Hematopoietic multipotent progenitor cell treated with erythropoietin and hydrocortisone succinate and interleukin-3 and kit ligand, for 17 days (in vitro differentiated cells): ENCODE results near the gene DPYSL5.
"Not testable (repeated sequence)": the region's sequence is repeated elsewhere in the genome, so short reads cannot be mapped to it uniquely, and the experiment has no call there.

ENCODE experiments used
- DNase-seq: peaks from one replicate; pipeline ENCODE4 v3.0.0-alpha.2; 2015; ENCODE audit warnings: low spot score

Gene DPYSL5

DNA sequence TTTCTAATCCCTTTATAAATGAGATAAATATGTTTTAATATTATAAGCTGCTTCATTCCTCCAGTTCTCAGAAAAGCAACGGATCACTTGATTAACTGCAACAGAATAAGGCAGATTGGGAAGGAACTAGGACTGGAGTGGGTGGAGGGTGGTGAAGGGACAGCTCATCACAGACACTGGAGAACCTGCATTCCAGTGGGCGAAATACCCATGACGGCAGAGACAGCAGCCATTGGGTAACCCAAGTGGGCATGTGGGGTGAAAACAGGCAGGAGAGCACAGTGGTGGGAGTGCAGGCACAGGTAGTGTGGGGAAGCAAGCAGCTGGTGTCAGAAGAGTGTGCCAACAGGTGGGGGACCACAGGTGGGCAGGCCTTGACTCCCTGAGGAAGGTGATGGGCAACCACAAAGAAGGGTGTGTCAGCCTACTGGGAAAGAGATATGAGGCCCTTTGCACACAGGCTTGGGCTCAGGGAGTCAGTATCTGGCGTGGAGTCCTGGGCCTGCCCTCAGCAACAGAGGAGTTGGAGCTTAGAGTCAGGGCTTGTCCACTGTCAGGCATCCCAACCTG, 27.2 kb downstream of the DPYSL5 start:
- no peak for DNase-seq

DNA sequence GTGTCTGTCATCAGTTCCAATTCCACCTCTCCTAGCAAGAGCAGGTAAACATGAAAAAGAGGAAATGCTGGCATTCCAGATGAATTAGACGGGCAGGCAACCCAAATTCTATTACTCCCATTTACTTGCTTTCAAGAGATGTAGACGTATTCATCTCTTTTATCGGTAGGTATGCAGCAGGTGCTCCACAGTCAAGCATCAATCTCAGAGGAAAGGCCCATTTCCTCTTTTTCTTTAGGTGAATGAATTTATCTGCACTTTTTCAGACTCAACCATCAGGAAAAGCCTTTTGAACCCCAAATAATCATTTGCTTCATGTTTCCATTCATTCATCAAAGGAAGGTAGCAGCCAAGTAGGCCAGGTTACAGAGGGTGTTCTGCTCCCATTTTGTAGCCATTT, 27.9 kb downstream of the DPYSL5 start:
- DNase-seq = no peak

DNA sequence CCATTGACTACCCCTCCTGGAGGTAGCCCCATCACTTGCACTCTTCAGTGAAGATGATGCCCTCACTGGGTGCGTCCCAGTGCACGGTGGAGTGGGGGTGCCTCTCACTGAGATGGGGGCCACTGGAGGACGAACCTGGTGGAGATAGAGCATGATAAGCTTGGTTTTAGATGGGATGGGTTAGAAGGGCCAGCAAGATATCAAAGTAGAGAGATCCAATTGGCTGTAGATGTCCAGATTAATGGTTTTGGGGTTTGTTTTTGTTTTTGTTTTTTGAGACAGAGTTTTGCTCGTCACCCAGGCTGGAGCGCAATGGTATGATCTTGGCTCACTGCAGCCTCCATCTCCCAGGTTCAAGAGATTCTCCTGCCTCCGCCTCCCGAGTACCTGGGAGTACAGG, 28.3 kb downstream of the DPYSL5 start:
- DNase-seq = no peak

DNA sequence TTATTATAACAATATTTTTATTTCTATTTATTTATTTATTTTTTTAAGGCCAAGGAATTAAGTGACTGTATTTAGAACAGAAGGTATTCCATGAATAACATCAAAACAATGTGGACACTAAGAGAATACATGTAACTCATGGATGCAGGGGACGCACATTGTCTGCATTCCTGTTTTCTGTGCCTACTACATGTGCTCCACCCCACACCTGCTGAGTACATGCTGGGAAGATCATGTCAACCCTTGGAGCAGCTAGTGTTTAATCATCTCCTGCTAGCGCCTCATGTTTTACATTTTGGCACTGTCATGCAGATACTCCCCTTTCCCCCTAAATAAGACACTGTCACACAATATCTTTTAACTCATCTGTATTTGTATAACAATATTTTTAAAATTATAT, 29.3 kb downstream of the DPYSL5 start:
- DNase-seq = no peak

DNA sequence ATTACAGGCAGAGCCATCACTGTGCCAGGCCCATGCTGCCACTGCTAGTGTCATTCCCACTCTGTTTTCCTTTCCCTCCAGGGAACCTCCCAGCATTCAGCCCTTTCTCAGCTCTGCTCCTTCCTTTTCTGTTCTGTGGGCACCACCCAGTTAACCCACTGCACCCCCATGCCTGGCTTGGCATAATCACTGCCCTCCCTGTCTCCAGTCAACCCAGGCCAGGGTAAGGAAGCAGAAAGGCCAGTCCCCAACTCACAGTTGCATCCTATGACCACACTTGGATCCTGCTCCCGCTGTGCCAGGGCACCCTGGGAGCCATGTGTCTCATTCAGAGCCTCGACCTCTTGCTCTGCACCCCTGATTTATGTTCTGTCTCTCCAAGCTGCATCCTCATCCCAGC, 32.2 kb downstream of the DPYSL5 start:
- no peak for DNase-seq

DNA sequence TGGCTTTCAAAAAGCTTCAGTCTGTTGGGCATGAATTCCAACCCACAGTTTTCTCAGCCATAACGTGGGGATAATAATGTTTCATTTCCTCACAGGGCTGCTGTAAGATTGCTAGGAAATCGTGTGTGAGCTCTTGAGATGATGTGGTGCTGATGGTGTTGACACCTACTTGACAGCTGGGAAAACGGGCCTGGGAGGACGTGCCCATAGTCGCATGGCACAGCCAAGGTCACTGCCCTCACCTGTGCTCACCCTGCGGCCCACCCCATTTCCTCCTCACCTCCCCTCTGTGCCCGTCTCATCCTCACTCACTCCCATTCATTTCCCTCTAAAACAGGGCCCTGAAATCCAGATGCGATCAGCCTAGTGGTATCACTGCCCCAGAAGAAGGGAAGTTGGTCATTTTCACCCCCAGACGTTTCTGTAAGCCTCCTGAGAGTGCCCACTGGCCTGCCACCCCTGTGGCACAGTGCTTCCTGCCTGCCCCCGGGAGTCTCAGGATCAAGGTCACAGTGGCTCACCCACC, 33.0 kb downstream of the DPYSL5 start:
- DNase-seq = no peak

DNA sequence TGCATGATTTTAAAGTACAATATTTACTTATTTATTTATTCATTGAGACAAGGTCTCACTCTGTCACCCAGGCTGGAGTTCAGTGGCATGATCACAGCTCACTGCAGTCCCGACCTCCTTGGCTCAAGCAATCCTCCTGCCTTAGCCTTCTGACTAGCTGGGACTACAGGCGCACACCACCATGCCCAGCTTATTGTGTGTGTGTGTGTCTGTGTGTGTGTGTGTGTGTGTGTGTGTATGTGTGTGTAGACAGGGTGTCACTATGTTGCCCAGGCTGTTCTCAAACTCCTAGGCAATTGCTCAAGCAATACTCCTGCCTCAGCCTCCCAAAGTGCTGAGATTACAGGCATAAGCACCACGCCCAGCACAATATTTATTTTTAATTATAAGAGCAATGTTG, 34.3 kb downstream of the DPYSL5 start:
- not testable (repeated sequence) for DNase-seq

DNA sequence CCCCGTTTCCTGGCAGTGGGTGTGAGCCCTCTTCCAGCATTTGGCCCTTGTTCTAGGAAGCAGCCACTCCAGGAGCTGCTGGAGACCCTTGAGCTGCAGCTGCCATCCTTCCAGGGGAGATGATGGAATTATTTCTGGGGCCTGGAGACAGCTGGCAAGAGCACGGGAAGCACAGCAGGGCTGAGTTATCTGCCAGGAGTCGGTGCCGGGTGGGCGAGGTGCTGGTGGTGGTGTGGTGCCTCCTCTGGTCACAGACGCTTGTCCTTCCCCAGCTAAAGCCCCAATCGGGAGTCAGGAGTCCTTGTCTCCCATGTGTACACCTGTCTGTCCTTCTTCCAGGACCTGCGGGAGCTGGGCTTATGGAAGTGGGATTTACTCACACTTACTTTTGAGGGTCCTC, 36.0 kb downstream of the DPYSL5 start:
- no peak for DNase-seq

DNA sequence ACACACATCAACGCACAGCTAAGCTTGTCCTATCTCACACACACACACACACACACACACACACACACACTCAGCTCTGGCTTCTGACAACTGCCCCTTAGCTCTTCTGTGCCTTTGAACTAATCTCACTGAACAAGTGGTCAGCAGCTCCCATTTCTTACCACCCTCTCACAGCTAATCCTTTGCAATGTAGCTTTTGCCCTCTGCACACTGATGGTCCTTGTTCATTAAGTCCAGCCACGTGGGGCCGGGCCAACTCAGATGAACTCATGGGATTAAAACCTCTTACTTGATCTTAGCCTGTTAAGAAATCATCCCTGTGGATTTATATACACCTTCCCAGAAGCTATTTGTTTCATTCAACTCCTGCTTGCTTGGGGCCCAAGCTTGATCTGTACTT, 36.6 kb downstream of the DPYSL5 start:
- no peak for DNase-seq

DNA sequence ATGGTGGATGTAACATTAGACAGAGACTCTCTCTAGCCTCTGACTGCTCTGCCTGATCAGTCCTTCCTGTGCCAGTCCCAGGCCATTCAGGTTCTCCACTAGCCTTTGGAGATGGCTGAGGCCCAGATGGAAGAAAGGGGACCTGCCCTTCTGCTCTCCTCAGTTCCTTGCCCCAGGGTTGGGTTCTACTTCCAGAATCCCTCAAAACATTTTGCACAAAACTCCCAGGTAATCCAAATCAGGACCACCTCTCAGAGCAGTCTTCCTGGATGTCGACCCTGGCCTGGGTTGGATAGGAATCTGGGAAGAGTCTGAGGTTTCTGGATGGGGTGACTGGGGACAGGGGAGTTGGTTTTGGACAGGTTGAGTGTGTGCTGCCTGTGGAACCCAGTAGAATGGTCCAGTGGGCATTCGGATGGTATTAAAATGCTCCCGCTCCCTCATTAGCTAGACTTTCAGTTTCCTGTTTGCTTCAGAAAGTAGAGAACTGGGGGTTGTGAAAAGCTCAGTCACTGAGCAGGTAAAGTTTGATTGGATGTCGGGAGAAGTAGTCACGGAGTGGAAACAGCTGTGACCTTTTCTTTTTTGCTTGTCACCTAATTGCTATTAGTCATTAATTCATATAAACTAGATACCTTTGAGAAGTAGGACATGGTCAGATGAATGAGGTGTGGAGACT, 37.9 kb downstream of the DPYSL5 start:
- no peak for DNase-seq

DNA sequence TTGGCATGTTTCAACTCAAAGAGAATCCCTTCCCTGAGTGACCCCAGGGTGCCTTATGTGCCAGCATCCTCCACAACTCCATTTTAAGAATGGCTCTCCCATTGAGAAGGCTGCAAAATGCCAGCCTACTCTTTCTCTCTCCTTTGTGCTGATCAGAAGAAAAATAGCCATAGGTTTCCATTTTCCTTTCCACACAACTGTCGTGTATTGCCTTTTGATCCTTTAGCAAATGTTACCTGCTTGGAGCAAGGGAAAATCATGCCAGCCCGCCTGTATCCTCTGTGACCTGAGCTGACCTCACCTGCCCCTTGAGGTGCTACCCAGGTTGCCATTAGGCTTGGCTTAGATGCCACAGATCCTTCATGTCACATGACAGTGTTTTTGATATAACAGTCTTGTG, 38.8 kb downstream of the DPYSL5 start:
- no peak for DNase-seq

DNA sequence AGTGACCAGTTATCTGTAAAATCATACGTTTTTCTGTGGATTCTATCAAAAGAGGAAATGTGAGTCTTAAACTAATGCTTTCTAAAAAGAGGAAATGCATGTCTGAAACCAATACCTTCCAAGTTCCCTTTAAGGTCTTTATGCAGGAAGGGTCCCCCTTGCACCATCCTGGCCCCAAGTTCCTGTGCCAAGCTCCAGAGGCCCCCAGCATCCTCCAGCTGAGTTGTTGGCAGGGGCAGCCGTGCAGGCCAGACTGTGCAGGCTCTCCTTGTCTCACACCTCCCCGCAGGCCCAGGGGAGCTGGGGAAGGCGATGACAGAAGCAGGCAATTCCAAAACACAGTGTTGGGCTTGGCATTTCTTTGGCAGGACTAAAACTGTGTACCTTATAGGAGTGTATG, 39.2 kb downstream of the DPYSL5 start:
- DNase-seq = no peak

DNA sequence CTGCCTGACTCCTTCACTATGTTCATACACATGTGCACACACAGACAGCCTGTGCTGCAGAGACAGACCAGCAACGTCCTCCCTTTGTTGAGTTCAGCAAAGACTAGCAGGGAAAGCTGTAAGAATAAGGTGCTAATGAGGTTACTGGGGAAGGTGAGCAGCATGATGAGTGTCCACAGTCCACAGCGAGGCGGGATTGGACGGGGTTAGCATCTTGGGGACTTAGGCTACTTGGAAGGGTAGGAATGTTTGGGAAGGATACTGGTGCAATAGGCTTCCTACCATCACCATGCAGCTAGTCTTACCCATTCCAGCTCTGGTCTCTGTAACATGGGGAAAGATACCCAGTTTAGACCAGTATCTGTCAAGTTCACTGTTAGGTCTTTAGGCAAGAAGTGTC, 41.9 kb downstream of the DPYSL5 start:
- DNase-seq = no peak

DNA sequence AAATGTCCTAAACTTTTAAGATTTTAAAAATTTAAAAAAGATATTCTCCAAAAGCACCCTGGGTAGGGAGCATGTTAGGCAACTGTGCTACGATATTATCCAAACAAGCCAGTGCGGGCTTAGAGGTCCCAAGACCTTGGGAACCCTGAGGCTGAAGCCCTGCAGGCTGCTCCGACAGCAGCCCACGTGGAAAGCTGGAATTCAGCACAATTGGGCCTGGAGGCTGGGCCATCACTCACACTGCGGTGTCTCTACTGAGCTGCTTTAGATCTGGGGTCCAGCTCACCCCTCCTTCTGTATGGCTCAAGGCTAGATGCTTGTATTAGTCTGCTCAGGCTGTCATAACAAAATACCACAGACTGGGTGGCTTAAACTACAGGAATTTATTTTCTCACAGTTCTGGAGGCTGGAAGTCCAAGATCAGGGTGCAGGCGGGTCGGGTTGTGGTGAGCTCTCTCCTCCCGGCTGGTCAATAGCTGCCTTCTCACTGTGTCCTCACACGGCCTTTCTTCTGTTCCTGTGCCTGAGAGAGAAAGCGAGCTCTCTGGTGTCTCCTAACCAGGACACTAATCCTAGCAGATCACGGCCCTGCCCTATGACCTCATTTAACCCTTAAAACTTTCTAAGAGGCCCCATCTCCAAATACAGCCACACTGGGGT, 42.5 kb downstream of the DPYSL5 start:
- DNase-seq = no peak

DNA sequence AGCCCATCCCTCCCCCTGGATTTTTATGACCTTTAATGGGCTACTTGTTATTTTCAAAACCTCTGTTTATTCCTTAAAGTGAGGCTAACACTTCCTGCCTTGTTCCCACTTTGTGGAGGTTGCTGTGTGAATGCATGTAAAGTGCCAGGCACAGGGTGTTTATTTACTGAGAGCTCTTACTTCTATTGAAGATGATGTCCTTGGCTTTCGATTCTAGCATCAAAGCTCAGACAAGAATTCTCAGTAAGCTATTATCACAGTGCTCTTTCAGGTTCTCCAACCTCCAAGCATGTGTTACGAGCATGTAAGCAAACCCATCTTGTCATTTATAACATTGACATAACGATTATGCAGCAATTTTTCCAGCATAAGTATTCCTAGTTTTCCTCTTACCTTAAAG, 44.2 kb downstream of the DPYSL5 start:
- no peak for DNase-seq

DNA sequence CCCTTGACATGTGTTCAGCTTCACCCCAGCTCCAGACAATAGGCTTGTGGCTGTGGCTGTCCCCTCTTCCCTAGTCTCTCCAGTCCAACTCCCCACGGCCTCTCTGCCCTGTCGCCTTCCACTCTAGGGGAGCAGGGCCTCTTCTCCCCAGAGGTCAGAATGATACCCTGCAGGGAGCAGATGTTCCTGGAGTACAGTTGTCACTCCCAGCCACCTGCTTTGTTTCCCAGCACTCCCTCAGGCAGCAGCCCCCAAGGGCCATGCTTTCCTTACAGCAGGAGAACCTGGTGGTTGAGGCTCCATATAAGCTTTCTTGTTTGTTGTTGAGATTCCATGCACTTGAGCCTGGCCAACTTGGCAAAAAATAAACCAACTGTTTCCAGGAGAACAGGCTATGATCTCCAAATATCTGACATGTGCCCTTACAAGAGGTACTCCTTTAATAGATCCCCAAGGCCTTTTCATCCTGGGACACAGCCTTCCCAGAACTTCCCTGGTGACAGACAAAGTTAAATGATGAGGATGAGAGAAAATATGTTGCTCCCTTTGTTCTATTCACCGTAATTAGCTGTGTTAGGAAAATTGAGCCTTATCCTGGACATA, 45.1 kb downstream of the DPYSL5 start:
- DNase-seq = no peak

DNA sequence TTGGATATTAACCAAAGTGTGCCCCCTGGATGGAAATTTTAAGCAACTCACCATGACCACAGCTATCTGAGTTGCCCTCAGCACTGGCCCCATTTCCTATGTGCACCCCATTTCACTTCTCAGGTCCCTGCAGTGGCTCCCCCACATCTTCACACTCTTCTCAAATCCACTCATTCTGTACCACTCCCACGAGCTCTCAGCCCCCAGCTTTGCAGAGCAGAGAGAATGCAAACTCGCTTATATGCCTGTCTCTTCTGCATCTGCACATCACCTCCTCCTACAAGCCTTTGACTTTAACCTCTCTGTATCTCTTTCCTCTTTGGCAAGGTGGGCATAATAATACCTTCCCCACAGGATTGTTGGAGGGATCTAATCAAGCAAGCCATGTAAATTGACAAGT, 46.2 kb downstream of the DPYSL5 start:
- no peak for DNase-seq

DNA sequence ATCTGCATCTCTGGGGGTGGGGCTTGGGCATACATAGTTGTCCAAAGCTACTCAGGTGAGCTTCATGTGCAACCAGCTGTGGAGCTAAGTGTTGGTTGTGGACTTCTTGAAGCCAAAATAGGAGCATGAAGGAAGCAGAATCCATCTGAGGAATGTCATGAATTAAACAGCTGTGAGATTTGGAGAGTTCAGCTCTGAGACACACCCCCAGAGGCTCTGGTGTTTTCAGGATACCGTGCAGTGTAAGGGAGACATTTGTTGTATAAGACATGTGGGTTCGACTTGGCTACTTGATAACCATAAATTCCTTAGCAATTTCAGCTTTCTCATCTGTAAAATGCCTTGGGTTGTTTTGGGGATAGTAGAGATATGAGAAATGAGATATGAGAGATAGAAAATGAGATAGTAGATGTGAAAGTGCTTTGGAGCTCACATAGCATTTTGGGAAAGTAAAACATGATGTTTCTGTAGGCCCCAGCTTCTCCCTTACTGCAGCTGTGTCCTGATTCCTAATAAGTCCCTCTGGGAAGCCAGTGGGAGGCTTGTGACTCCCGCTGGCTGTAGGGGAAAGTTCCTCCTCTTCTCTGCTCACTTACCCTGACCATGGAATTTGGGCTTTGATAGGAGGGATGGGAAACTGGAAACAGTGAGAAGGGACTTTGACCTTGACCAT, 50.0 kb downstream of the DPYSL5 start:
- DNase-seq = no peak

DNA sequence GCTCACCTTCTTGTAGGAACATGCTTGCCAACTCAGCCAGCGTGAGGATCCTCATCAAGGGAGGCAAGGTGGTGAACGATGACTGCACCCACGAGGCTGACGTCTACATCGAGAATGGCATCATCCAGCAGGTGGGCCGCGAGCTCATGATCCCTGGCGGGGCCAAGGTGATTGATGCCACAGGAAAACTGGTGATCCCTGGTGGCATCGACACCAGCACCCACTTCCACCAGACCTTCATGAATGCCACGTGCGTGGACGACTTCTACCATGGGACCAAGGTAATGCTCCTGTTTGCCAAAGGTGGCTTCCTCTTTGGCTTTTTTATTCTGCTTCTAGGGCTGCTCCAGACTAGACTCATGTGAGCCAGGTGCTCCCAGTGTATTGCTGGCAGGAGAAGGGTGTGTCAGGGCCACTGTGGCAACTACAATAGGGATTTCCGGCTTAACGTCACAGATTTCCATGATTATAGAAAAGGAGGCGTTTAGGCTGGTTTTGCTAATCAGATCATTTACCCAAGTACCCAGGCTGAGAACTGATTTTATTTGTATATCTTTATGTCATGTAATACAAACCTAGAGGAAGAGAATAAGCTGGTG, 50.6 kb downstream of the DPYSL5 start:
- no peak for DNase-seq

DNA sequence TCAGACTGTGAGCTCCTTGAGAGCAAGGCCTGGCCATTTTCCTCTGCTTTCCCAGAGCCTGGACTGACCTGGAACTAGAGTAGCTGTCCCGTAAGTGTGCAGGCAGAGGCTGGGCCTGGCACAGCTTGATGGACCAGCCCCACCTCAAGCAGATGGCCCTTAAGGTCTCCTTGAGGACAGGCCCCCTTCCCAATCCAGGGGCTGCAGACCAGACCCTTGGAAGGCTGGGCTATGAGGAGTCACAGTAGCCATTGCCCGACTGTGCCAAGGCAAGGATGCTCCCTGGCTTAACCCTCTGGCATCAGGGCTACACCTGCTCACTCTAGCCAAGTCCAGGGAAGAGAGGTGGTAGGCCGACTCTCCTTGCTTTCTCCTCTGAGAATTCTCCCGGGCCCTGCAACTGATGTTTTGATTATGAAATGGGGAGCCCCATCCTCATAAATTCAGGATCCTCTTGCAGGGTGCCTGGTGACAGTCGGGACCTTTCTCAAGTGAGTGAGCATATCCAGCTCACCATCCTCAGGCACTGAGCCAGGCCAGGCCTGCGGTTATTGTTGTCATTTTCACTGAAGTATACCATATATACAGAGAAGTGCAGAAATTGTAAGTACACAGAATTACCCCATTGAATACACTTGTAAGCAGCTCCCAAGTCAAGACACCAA, 51.7 kb downstream of the DPYSL5 start:
- no peak for DNase-seq

DNA sequence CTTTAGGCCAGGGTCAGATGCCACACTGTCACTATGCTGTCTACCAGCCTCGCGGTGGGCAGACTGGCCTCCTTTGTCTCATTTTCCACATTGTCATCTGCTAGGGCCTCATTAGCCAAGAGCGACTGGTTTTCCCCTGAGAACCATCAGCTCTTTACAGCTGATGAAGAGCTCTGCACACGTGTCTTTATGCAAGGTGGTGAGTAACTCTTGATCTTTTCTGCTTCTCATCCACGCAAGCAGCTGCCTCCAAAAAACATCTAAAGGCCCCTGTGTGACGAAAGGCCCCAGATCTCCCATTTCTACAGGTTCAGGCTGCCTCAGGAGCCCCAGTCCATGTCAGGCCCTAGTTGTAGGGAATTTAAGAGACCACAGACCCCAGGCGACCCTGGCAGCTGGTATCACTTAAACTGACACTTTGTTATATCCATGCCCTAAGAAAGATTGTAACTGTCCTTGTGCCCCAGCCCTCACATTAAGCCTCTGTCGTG, 52.9 kb downstream of the DPYSL5 start:
- DNase-seq = no peak
